ENCODE results near the gene CSNK1A1L.

Gene CSNK1A1L

GRCh38 chr13:37118016-37118415 lies 12.6 kb upstream of the CSNK1A1L start:
- no peak for TF ChIP-seq POLR2AphosphoS5 (IDR thresholded peaks at IDR 0.05; ENCODE audit: low read depth, low read length)
- TF ChIP-seq FOXP2 (optimal IDR thresholded peaks at IDR 0.05; ENCODE audit: borderline replicate concordance, extremely low read depth, extremely low read length, insufficient read depth): no peak
- TF ChIP-seq SIN3A (IDR thresholded peaks at IDR 0.05; ENCODE audit: borderline replicate concordance, insufficient read depth, low read length): no peak
- no peak for TF ChIP-seq TAF1 (IDR thresholded peaks at IDR 0.05; ENCODE audit: borderline replicate concordance, insufficient read depth, low read length)
- TF ChIP-seq, protein P1, sequence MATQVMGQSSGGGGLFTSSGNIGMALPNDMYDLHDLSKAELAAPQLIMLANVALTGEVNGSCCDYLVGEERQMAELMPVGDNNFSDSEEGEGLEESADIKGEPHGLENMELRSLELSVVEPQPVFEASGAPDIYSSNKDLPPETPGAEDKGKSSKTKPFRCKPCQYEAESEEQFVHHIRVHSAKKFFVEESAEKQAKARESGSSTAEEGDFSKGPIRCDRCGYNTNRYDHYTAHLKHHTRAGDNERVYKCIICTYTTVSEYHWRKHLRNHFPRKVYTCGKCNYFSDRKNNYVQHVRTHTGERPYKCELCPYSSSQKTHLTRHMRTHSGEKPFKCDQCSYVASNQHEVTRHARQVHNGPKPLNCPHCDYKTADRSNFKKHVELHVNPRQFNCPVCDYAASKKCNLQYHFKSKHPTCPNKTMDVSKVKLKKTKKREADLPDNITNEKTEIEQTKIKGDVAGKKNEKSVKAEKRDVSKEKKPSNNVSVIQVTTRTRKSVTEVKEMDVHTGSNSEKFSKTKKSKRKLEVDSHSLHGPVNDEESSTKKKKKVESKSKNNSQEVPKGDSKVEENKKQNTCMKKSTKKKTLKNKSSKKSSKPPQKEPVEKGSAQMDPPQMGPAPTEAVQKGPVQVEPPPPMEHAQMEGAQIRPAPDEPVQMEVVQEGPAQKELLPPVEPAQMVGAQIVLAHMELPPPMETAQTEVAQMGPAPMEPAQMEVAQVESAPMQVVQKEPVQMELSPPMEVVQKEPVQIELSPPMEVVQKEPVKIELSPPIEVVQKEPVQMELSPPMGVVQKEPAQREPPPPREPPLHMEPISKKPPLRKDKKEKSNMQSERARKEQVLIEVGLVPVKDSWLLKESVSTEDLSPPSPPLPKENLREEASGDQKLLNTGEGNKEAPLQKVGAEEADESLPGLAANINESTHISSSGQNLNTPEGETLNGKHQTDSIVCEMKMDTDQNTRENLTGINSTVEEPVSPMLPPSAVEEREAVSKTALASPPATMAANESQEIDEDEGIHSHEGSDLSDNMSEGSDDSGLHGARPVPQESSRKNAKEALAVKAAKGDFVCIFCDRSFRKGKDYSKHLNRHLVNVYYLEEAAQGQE (IDR thresholded peaks at IDR 0.05; ENCODE audit: insufficient read depth in 1 of 2, low read depth in 2 of 2, low read length in 2 of 2): no peak

- no peak for TF ChIP-seq FOXP2 (optimal IDR thresholded peaks at IDR 0.05; ENCODE audit: borderline replicate concordance, extremely low read depth, extremely low read length, insufficient read depth)
Measured at GRCh38 chr13:37114250-37114649, 8.8 kb upstream of the CSNK1A1L start.

GRCh38 chr13:37113534-37113933 lies 8.1 kb upstream of the CSNK1A1L start:
- no peak for TF ChIP-seq POLR2AphosphoS5 (IDR thresholded peaks at IDR 0.05; ENCODE audit: low read depth, low read length)
- no peak for TF ChIP-seq FOXP2 (optimal IDR thresholded peaks at IDR 0.05; ENCODE audit: borderline replicate concordance, extremely low read depth, extremely low read length, insufficient read depth)
- TF ChIP-seq TAF1 (IDR thresholded peaks at IDR 0.05; ENCODE audit: borderline replicate concordance, insufficient read depth, low read length): no peak
- TF ChIP-seq SIN3A (IDR thresholded peaks at IDR 0.05; ENCODE audit: borderline replicate concordance, insufficient read depth, low read length): no peak
- TF ChIP-seq, protein P1 (IDR thresholded peaks at IDR 0.05; ENCODE audit: insufficient read depth in 1 of 2, low read depth in 2 of 2, low read length in 2 of 2): no peak

- TF ChIP-seq SIN3A (IDR thresholded peaks at IDR 0.05; ENCODE audit: borderline replicate concordance, insufficient read depth, low read length): no peak
- TF ChIP-seq, protein P1 (IDR thresholded peaks at IDR 0.05; ENCODE audit: insufficient read depth in 1 of 2, low read depth in 2 of 2, low read length in 2 of 2): no peak
- no peak for TF ChIP-seq TAF1 (IDR thresholded peaks at IDR 0.05; ENCODE audit: borderline replicate concordance, insufficient read depth, low read length)
- TF ChIP-seq FOXP2 (optimal IDR thresholded peaks at IDR 0.05; ENCODE audit: borderline replicate concordance, extremely low read depth, extremely low read length, insufficient read depth): no peak
- no peak for TF ChIP-seq POLR2AphosphoS5 (IDR thresholded peaks at IDR 0.05; ENCODE audit: low read depth, low read length)
Measured at GRCh38 chr13:37109051-37109678, 3.7 kb upstream of the CSNK1A1L start.

GRCh38 chr13:37107868-37108267 lies 2.4 kb upstream of the CSNK1A1L start:
- no peak for TF ChIP-seq SIN3A (IDR thresholded peaks at IDR 0.05; ENCODE audit: borderline replicate concordance, insufficient read depth, low read length)
- no peak for TF ChIP-seq FOXP2 (optimal IDR thresholded peaks at IDR 0.05; ENCODE audit: borderline replicate concordance, extremely low read depth, extremely low read length, insufficient read depth)
- TF ChIP-seq, protein P1 (IDR thresholded peaks at IDR 0.05; ENCODE audit: insufficient read depth in 1 of 2, low read depth in 2 of 2, low read length in 2 of 2): no peak
- TF ChIP-seq TAF1 (IDR thresholded peaks at IDR 0.05; ENCODE audit: borderline replicate concordance, insufficient read depth, low read length): no peak
- TF ChIP-seq POLR2AphosphoS5 (IDR thresholded peaks at IDR 0.05; ENCODE audit: low read depth, low read length): no peak
